Lung (tissue), 12 donors: Measurements from ENCODE around the gene SELENOW. TPM values are rescaled to one million over a fixed set of nuclear protein-coding genes. Genes with fewer than 3 reads are reported as not detected.
A peak's percentile ranks its signal among the peaks of the same experiment; 100 is the strongest.

Experiments
- ATAC-seq: fragments of 200-7000 bp; cut with Tn5 transposase; one replicate; pipeline ENCODE4 v1.9.1; 2020; ENCODE audit warnings: moderate number of reproducible peaks; ENCODE audit not compliant: insufficient read depth, low FRiP score
- DNase-seq, 3 donors: peaks; one replicate each; pipeline ENCODE4 v3.0.0-alpha.2; 2013 to 2017
- H3K27ac ChIP-seq, 2 donors: one replicate each; pipeline ENCODE4 v1.5.1; 2013; ENCODE audit warnings: mild to moderate bottlenecking in 2 of 2, moderate library complexity in 2 of 2, control low read depth in 1 of 2, inconsistent platforms in 1 of 2, low read depth in 1 of 2, low read length in 1 of 2
- H3K27me3 ChIP-seq, 3 donors: one replicate each; pipeline ENCODE4 v1.5.1; 2013; ENCODE audit warnings: low read length in 2 of 3; ENCODE audit not compliant: control insufficient read depth in 3 of 3, insufficient read depth in 3 of 3
- H3K36me3 ChIP-seq, 4 donors: one replicate each; pipeline ENCODE4 v1.5.1; 2013; ENCODE audit warnings: low read length in 4 of 4, mild to moderate bottlenecking in 1 of 4, moderate library complexity in 1 of 4; ENCODE audit not compliant: control insufficient read depth in 4 of 4, insufficient read depth in 4 of 4
- H3K4me1 ChIP-seq, 5 donors: one replicate each; pipeline ENCODE4 v1.5.1; 2013; ENCODE audit warnings: low read length in 5 of 5, mild to moderate bottlenecking in 2 of 5, moderate library complexity in 1 of 5; ENCODE audit not compliant: control insufficient read depth in 5 of 5, insufficient read depth in 5 of 5
- H3K4me3 ChIP-seq: one replicate; pipeline ENCODE4 v1.5.1; 2013; ENCODE audit warnings: mild to moderate bottlenecking, control low read depth, moderate library complexity
- H3K9ac ChIP-seq, 2 donors: one replicate each; pipeline ENCODE4 v1.5.1; 2013; ENCODE audit warnings: low read length in 2 of 2, control low read depth in 1 of 2; ENCODE audit not compliant: insufficient read depth in 1 of 2
- H3K9me3 ChIP-seq, 4 donors: one replicate each; pipeline ENCODE4 v1.5.1; 2013; ENCODE audit warnings: low read length in 3 of 4, mild to moderate bottlenecking in 1 of 4, moderate library complexity in 1 of 4; ENCODE audit not compliant: control insufficient read depth in 4 of 4, insufficient read depth in 3 of 4
- WGBS, 2 donors: extraction: QIAGEN DNeasy Blood & Tissue Kit; methylation state at CpG; one replicate each; pipeline ENCODE4 v1.1.7; 2013; 5-methylcytosine and 5-hydroxymethylcytosine counted together
- polyA plus RNA-seq, 2 donors: library from polyadenylated mRNA; stranded (reverse); fragments of 200-250 nt; gene quantifications; one replicate each; pipeline ENCODE4 v1.2.1, GENCODE V29; 2013
- total RNA-seq, 2 donors: library from RNA; depleted of rRNA in 1 of 2; stranded (reverse); fragments of >200 nt in 1 of 2; gene quantifications; one replicate each; pipeline ENCODE4 v1.2.1, GENCODE V29; 2014 to 2021
- TF ChIP-seq, protein P1 (sequence below): IDR thresholded peaks from 2 replicates; pipeline ENCODE4 v1.5.1; 2012; ENCODE audit warnings: mild to moderate bottlenecking; ENCODE audit errors: control extremely low read depth, extremely low read depth
- donor health status: control.
- donor health status: control.
- donor health status: Bipolar disorder and iron deficiency.
- donor health status: healthy.
- donor health status: DM: yes; HTN: yes; CAD: no.

The SELENOW gene
- total and polyA plus RNA-seq, 4 donors = 104 to 532 (median 346) TPM

DNA sequence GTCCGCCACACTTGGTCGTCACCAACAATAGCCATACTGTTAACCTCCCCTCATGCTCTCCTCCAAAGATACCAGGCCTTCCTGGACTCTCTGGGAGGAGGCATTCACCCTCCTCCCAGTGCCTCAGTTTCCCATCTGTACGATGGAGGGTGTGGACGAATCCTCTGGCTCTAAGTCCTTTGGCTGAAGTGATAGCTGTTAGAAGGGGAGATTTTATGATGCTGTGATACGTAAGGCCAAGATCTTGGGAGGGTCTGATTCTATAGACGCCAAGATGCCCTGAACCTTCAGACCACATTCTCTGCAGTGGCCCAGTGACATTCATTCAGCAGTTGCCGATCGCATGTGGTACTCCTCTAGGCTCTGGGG lies 48.0 kb upstream of the SELENOW start:
- peaks cover 0 to 23% (median 19%) of the 10 kb centered on the region in 4 donors for H3K36me3 ChIP-seq
- DNase-seq (no peak), ATAC-seq (no peak)
- H3K27me3 ChIP-seq = no peaks in the 10 kb centered on the region
- H3K4me1 ChIP-seq = peaks cover 0 to 18% (median 14%) of the 10 kb centered on the region in 5 donors
- H3K27ac ChIP-seq = peak overlapping the region; percentile 27 to 87
- no peaks in the 10 kb centered on the region for H3K9me3 ChIP-seq
- H3K9ac ChIP-seq = no peak overlapping the region
- 87 to 88% methylated on average over 8 of the region's 8 CpGs for WGBS, 2 donors
- TF ChIP-seq, protein P1, sequence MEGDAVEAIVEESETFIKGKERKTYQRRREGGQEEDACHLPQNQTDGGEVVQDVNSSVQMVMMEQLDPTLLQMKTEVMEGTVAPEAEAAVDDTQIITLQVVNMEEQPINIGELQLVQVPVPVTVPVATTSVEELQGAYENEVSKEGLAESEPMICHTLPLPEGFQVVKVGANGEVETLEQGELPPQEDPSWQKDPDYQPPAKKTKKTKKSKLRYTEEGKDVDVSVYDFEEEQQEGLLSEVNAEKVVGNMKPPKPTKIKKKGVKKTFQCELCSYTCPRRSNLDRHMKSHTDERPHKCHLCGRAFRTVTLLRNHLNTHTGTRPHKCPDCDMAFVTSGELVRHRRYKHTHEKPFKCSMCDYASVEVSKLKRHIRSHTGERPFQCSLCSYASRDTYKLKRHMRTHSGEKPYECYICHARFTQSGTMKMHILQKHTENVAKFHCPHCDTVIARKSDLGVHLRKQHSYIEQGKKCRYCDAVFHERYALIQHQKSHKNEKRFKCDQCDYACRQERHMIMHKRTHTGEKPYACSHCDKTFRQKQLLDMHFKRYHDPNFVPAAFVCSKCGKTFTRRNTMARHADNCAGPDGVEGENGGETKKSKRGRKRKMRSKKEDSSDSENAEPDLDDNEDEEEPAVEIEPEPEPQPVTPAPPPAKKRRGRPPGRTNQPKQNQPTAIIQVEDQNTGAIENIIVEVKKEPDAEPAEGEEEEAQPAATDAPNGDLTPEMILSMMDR = no peak
- H3K4me3 ChIP-seq = no peak overlapping the region

DNA sequence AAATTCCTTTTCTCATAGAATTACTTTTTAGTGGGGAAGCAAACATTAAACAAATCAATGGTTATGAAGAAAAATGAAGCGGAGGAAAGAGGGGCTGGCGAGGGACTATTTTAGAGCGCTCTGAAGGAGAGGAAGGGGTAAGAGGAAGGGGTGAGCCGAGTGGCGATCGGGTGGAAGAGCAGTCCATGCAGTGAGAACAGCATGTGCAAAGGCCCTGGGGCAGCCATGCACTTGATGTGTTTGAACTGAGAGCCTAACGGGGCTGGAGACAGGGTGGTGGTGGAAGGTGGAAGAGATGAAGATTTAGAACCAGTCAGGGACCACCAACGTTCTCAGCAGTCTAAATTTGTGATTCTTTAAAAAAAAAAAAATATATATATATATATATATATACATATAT lies 47.6 kb upstream of the SELENOW start:
- peaks cover 0 to 21% (median 15%) of the 10 kb centered on the region in 4 donors for H3K36me3 ChIP-seq
- no peaks in the 10 kb centered on the region for H3K9me3 ChIP-seq
- no peak overlapping the region for H3K9ac ChIP-seq
- H3K4me3 ChIP-seq = no peak overlapping the region
- TF ChIP-seq, protein P1 = no peak
- 94 to 95% methylated on average over 8 of the region's 8 CpGs for WGBS, 2 donors
- H3K4me1 ChIP-seq = peaks cover 0 to 16% (median 13%) of the 10 kb centered on the region in 5 donors
- ATAC-seq (no peak), DNase-seq (no peak)
- H3K27ac ChIP-seq = peak overlapping the region in 1 of 2 donors; percentile 61
- no peaks in the 10 kb centered on the region for H3K27me3 ChIP-seq

DNA sequence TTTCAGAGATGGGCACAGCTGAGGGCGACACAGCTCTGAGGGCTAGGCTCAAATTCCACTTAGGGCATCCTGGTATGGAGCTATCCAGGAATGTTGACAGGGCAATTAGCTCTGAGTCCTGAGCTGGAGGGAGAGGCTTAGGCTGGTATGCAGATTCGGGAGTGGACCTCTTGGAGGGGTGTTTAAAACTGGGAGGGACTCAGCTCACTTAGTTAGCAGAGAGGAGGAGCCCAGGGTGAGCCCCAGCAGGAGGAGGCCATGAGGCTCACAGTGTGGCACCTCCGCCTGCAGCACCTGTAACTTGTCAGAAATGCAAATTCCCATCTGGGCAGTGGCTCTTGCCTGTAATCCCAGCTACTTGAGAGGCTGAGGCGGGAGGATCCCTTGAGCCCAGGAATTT lies 43.4 kb upstream of the SELENOW start:
- no peak for DNase-seq
- no peak overlapping the region for H3K4me3 ChIP-seq
- no peak overlapping the region for H3K9ac ChIP-seq
- no peak for ATAC-seq
- WGBS, 2 donors = 77 to 88% methylated on average over 4 of the region's 4 CpGs
- no peaks in the 10 kb centered on the region for H3K27me3 ChIP-seq
- TF ChIP-seq, protein P1 = no peak
- no peaks in the 10 kb centered on the region for H3K4me1 ChIP-seq
- H3K36me3 ChIP-seq = peaks cover 0 to 33% (median 21%) of the 10 kb centered on the region in 4 donors
- H3K9me3 ChIP-seq = peaks cover 0 to 2% (median 0%) of the 10 kb centered on the region in 4 donors
- H3K27ac ChIP-seq = no peak overlapping the region
